ENCODE measurements around the gene NFIX. TPM values are rescaled to one million over a fixed set of nuclear protein-coding genes. Genes with fewer than 3 reads are reported as not detected.

Gene NFIX
- total and polyA plus RNA-seq, 2 donors from 2014 or later = 4.3 to 65.0 TPM

DNA sequence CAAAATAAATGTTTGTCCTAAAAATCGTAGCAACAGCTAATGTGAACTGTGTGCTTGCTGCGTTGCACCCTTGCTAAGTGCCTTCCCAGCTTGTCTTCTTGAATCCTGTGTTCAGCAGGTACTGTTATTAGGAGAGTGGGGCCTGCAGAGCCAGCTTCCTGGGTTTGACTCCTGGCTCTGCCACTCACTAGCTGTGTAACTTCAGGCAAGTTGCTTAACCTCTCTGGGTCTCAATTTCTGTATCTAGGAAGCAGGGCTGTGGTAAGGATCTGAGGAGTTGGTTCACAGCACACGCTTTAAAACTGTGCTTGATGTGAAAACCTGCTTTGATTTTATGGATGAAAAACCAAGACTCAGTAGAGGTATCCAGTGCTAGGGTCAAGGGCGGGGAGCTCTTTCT lies 10.0 kb downstream of the NFIX start:
- no peak for TF ChIP-seq CTCF (IDR thresholded peaks at IDR 0.05; ENCODE audit: borderline replicate concordance, extremely low read depth, insufficient read depth)
- no peak overlapping the region for H3K9ac ChIP-seq (ENCODE audit: low read length in 3 of 3)
- H3K36me3 ChIP-seq (ENCODE audit: control insufficient read depth in 2 of 3, insufficient read depth in 3 of 3, low read length in 3 of 3) = no peaks in the 10 kb centered on the region
- no peak overlapping the region for H3K4me3 ChIP-seq (ENCODE audit: low read length in 3 of 3)
- H3K27ac ChIP-seq (ENCODE audit: low read depth in 2 of 2, low read length in 2 of 2) = no peak overlapping the region
- DNase-seq = no peak
- peaks cover 13% of the 10 kb centered on the region for H3K27me3 ChIP-seq (ENCODE audit: control insufficient read depth, insufficient read depth, low read length)
- no peak for FAIRE-seq
- H3K9me3 ChIP-seq (ENCODE audit: control insufficient read depth in 2 of 3, insufficient read depth in 1 of 3, low read length in 3 of 3) = no peaks in the 10 kb centered on the region
- peaks cover 0 to 12% (median 0%) of the 10 kb centered on the region in 3 donors for H3K4me1 ChIP-seq (ENCODE audit: control insufficient read depth in 2 of 3, insufficient read depth in 2 of 3, low read depth in 1 of 3, low read length in 3 of 3)
- intact Hi-C loops (cut with DNase I) = no loop called here

- H3K9ac ChIP-seq (ENCODE audit: low read length in 3 of 3) = no peak overlapping the region
- intact Hi-C loops (cut with DNase I) = no loop called here
- H3K36me3 ChIP-seq (ENCODE audit: control insufficient read depth in 2 of 3, insufficient read depth in 3 of 3, low read length in 3 of 3) = no peaks in the 10 kb centered on the region
- peaks cover 0 to 15% (median 0%) of the 10 kb centered on the region in 3 donors for H3K4me1 ChIP-seq (ENCODE audit: control insufficient read depth in 2 of 3, insufficient read depth in 2 of 3, low read depth in 1 of 3, low read length in 3 of 3)
- no peak overlapping the region for H3K4me3 ChIP-seq (ENCODE audit: low read length in 3 of 3)
- no peak overlapping the region for H3K27ac ChIP-seq (ENCODE audit: low read depth in 2 of 2, low read length in 2 of 2)
- DNase-seq (no peak), FAIRE-seq (no peak)
- H3K9me3 ChIP-seq (ENCODE audit: control insufficient read depth in 2 of 3, insufficient read depth in 1 of 3, low read length in 3 of 3) = no peaks in the 10 kb centered on the region
- peaks cover 20% of the 10 kb centered on the region for H3K27me3 ChIP-seq (ENCODE audit: control insufficient read depth, insufficient read depth, low read length)
- TF ChIP-seq CTCF (IDR thresholded peaks at IDR 0.05; ENCODE audit: borderline replicate concordance, extremely low read depth, insufficient read depth) = no peak
Observed at GRCh38 chr19:13005861-13006370, 10.6 kb downstream of the NFIX start.

DNA sequence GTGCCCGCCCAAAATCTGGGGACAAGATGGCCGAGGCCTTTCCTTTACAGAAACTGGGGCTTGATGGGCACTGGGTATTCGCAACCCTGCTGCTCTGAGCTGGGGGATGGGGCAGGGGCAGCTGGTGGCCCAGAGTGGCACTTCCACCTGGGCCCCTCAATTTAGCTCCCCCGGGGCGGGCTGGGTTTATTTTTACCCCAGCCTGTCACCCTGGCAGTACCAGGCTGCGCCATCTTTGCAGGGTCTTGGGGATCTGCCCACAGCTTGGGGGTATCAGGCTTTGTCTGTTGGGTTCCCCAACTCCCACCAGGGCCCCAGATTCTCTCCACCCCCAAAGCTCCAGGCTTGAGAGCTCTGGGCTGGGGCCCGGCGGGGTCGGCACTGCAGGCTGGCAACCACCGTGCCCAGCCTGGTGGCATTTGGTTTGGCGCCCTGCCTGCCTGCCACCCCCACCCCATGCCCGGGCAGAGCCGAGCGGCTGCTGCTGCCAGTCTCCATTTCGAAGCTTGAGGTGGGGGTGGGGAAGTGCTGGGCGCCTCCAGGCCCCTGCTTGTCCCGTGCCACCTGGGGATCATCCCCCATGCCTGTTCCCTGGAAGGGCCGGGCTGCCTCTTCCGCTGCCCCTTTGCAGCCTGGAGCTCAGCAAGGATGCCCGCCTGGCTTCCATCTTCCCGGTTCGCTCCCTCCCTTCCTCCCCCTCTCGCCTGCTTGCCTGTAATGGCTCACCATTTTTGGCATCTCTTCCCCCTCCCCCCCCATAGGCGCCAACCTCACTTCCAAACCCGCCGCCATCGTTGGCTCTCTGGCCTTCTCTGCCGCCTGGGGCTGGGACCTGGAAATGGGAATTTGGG lies 11.4 kb downstream of the NFIX start:
- Histone ChIP-seq H3K4me3 (ENCODE audit: low read length in 3 of 3) (no peak overlapping the region), H3K9me3 (ENCODE audit: control insufficient read depth in 2 of 3, insufficient read depth in 1 of 3, low read length in 3 of 3) (no peaks in the 10 kb centered on the region), H3K4me1 (ENCODE audit: control insufficient read depth in 2 of 3, insufficient read depth in 2 of 3, low read depth in 1 of 3, low read length in 3 of 3) (peaks cover 0 to 15% (median 0%) of the 10 kb centered on the region in 3 donors), H3K27me3 (ENCODE audit: control insufficient read depth, insufficient read depth, low read length) (peaks cover 24% of the 10 kb centered on the region), H3K36me3 (ENCODE audit: control insufficient read depth in 2 of 3, insufficient read depth in 3 of 3, low read length in 3 of 3) (no peaks in the 10 kb centered on the region), H3K9ac (ENCODE audit: low read length in 3 of 3) (no peak overlapping the region), H3K27ac (ENCODE audit: low read depth in 2 of 2, low read length in 2 of 2) (no peak overlapping the region)
- DNase-seq = no peak
- no peak for TF ChIP-seq CTCF (IDR thresholded peaks at IDR 0.05; ENCODE audit: borderline replicate concordance, extremely low read depth, insufficient read depth)
- intact Hi-C loops (cut with DNase I) = no loop called here
- FAIRE-seq = no peak
